KMS-11 (cell line): ENCODE measurements around the gene ZFP30.
"Not testable (repeated sequence)": the region's sequence is repeated elsewhere in the genome, so short reads cannot be mapped to it uniquely, and the experiment has no call there.

Experiments used
- H2AFZ ChIP-seq: fragments of 200-600 bp; sonication (generic); 2 replicates; pipeline ENCODE4 v1.6.1; 2016; ENCODE audit warnings: antibody characterized with exemption, mixed run types, low read depth
- H3K27ac ChIP-seq: fragments of 200-600 bp; sonication (generic); 2 replicates; pipeline ENCODE4 v1.6.1; 2016; ENCODE audit warnings: mild to moderate bottlenecking, mixed run types
- H3K27me3 ChIP-seq: fragments of 200-600 bp; sonication (generic); 2 replicates; pipeline ENCODE4 v1.6.1; 2017; ENCODE audit warnings: mild to moderate bottlenecking, low read depth, mixed run types, moderate library complexity; ENCODE audit not compliant: insufficient read depth
- H3K36me3 ChIP-seq: fragments of 200-600 bp; sonication (generic); 2 replicates; pipeline ENCODE4 v1.6.1; 2017; ENCODE audit warnings: mild to moderate bottlenecking, mixed run types; ENCODE audit not compliant: insufficient read depth
- H3K4me1 ChIP-seq: fragments of 200-600 bp; sonication (generic); 2 replicates; pipeline ENCODE4 v1.6.1; 2016; ENCODE audit warnings: mild to moderate bottlenecking, low read depth, mixed run types; ENCODE audit not compliant: poor library complexity, severe bottlenecking
- H3K4me2 ChIP-seq: fragments of 200-600 bp; sonication (generic); 2 replicates; pipeline ENCODE4 v1.7.0; 2016; ENCODE audit warnings: mild to moderate bottlenecking, mixed run types
- H3K4me3 ChIP-seq: fragments of 200-600 bp; sonication (generic); IDR thresholded peaks from 2 replicates; pipeline ENCODE4 v1.6.1; 2017; ENCODE audit warnings: low read depth, low read length, mixed read lengths; ENCODE audit not compliant: insufficient read depth
- H3K79me2 ChIP-seq: fragments of 200-600 bp; sonication (generic); 2 replicates; pipeline ENCODE4 v1.6.1; 2016; ENCODE audit warnings: low read depth, mixed run types; ENCODE audit not compliant: insufficient read depth
- H3K9ac ChIP-seq: fragments of 200-600 bp; sonication (generic); 2 replicates; pipeline ENCODE4 v1.6.1; 2016; ENCODE audit warnings: mild to moderate bottlenecking, mixed run types
- H4K20me1 ChIP-seq: fragments of 200-600 bp; sonication (generic); 2 replicates; pipeline ENCODE4 v1.6.1; 2016; ENCODE audit warnings: mild to moderate bottlenecking, mixed run types; ENCODE audit not compliant: insufficient read depth
- TF ChIP-seq, protein P1 (sequence below): fragments of 200-600 bp; sonication (generic); conservative IDR thresholded peaks from 2 replicates; pipeline ENCODE4 v1.6.1; 2017; ENCODE audit warnings: low read depth, mild to moderate bottlenecking, antibody characterized with exemption, low read length, moderate library complexity, mixed read lengths

Gene ZFP30

GRCh38 chr19:37692956-37693620 lies 37.8 kb upstream of the ZFP30 start:
- Histone ChIP-seq H3K4me3 (no peak overlapping the region), H3K4me2 (no peak overlapping the region), H3K27ac (no peak overlapping the region), H4K20me1 (no peaks in the 10 kb centered on the region), H3K27me3 (no peaks in the 10 kb centered on the region), H3K79me2 (no peaks in the 10 kb centered on the region), H3K36me3 (no peaks in the 10 kb centered on the region), H3K9ac (no peak overlapping the region), H3K4me1 (no peaks in the 10 kb centered on the region), H2AFZ (no peak overlapping the region)
- TF ChIP-seq, protein P1, sequence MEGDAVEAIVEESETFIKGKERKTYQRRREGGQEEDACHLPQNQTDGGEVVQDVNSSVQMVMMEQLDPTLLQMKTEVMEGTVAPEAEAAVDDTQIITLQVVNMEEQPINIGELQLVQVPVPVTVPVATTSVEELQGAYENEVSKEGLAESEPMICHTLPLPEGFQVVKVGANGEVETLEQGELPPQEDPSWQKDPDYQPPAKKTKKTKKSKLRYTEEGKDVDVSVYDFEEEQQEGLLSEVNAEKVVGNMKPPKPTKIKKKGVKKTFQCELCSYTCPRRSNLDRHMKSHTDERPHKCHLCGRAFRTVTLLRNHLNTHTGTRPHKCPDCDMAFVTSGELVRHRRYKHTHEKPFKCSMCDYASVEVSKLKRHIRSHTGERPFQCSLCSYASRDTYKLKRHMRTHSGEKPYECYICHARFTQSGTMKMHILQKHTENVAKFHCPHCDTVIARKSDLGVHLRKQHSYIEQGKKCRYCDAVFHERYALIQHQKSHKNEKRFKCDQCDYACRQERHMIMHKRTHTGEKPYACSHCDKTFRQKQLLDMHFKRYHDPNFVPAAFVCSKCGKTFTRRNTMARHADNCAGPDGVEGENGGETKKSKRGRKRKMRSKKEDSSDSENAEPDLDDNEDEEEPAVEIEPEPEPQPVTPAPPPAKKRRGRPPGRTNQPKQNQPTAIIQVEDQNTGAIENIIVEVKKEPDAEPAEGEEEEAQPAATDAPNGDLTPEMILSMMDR: no peak

DNA sequence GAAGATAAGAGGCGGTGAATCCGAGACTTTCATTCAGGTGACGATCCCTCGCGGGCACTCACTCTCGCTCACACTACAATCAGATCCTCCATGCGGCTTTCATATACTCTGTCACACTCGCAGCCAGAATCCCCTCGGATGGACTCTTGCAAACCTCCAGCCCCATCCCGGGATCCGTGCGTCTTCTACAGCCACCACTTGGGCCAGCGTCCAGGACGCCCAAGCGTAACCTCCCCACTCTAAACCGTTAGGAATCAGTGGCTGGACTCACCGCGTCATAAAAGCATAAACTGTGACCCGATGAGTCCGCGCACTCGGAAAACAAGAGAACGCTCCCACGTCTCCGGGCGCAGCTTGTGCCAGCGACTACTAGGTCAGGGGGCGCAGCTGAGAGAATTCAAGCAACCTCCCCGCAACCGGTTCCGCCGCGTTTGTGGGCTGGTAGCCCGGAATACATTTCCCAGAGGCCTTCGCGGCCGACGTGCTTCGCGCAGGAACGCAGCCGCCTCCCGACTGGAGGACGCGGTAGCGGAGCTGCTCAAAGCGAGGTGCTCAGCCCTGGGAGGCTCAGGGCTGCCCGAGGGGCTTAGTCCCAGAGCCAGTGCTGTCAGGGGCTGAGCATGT lies 36.7 kb upstream of the ZFP30 start:
- H3K27ac ChIP-seq: no peak overlapping the region
- TF ChIP-seq, protein P1: no peak
- H4K20me1 ChIP-seq: no peaks in the 10 kb centered on the region
- H3K36me3 ChIP-seq: no peaks in the 10 kb centered on the region
- H3K4me2 ChIP-seq: no peak overlapping the region
- H2AFZ ChIP-seq: no peak overlapping the region
- H3K4me3 ChIP-seq: no peak overlapping the region
- no peaks in the 10 kb centered on the region for H3K79me2 ChIP-seq
- no peaks in the 10 kb centered on the region for H3K4me1 ChIP-seq
- no peak overlapping the region for H3K9ac ChIP-seq
- H3K27me3 ChIP-seq: no peaks in the 10 kb centered on the region

GRCh38 chr19:37683520-37683919 lies 28.3 kb upstream of the ZFP30 start:
- H3K4me2 ChIP-seq: no peak overlapping the region
- H3K36me3 ChIP-seq: no peaks in the 10 kb centered on the region
- TF ChIP-seq, protein P1: no peak
- H4K20me1 ChIP-seq: no peaks in the 10 kb centered on the region
- no peak overlapping the region for H3K4me3 ChIP-seq
- no peaks in the 10 kb centered on the region for H3K27me3 ChIP-seq
- no peak overlapping the region for H3K9ac ChIP-seq
- no peak overlapping the region for H2AFZ ChIP-seq
- no peak overlapping the region for H3K27ac ChIP-seq
- H3K79me2 ChIP-seq: no peaks in the 10 kb centered on the region
- no peaks in the 10 kb centered on the region for H3K4me1 ChIP-seq

DNA sequence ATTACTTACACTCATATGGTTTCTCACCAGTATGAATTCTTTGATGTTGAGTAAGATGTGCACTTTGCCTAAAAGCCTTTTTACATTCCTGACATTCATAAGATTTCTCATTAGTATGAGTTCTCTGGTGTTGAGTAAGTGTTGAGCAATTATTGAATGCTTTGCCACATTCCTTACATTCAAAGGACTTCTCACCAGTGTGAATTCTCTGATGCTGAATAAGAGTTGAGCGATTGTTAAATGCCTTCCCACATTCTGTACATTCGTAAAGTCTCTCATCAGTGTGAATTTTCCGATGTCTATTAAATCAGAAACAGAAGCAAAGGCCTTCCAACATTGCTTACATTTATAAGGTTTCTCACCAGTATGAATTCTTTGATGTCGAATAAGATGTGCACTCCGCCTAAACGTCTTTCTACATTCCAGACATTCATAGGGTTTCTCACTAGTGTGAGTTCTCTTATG lies 14.2 kb upstream of the ZFP30 start:
- Histone ChIP-seq H3K4me3 (no peak overlapping the region), H3K4me2 (no peak overlapping the region), H3K79me2 (no peaks in the 10 kb centered on the region), H3K27me3 (no peaks in the 10 kb centered on the region), H3K9ac (no peak overlapping the region), H4K20me1 (no peaks in the 10 kb centered on the region), H2AFZ (no peak overlapping the region), H3K36me3 (no peaks in the 10 kb centered on the region), H3K4me1 (no peaks in the 10 kb centered on the region), H3K27ac (no peak overlapping the region)
- TF ChIP-seq, protein P1: no peak

GRCh38 chr19:37657157-37657556 lies 1.9 kb upstream of the ZFP30 start:
- not testable (repeated sequence) for H3K79me2 ChIP-seq, H3K4me3 ChIP-seq, H3K9ac ChIP-seq, H3K27ac ChIP-seq, H3K36me3 ChIP-seq, H3K27me3 ChIP-seq, H3K4me2 ChIP-seq, H3K4me1 ChIP-seq, H4K20me1 ChIP-seq, H2AFZ ChIP-seq
